Sciatic nerve (tissue), 2 donors: ENCODE results near the gene PGM5. TPM values are rescaled to one million over a fixed set of nuclear protein-coding genes. Genes with fewer than 3 reads are reported as not detected.

Experiments
- ATAC-seq: fragments of 200-7000 bp; cut with Tn5 transposase; one replicate; pipeline ENCODE4 v1.9.1; 2020; ENCODE audit warnings: mild to moderate bottlenecking, moderate library complexity
- DNase-seq: peaks from one replicate; pipeline ENCODE4 v3.0.0-alpha.2; 2020; ENCODE audit warnings: low spot score
- intact Hi-C: fragments of 100-400 bp; cut with DNase I; formaldehyde crosslinking; loops from one replicate; pipeline ENCODE4 v1.14.2; 2022
- total RNA-seq: library from RNA; stranded (reverse); fragmentation: NEBNext Ultra II Directional; extraction: Animal tissue kit (Norgen Biotek cat#: 25700); gene quantifications from one replicate; pipeline ENCODE4 v1.2.1, GENCODE V29; 2021
- donor health status: DM: no; HTN: no; CAD: no.
- donor health status: DM: no; HTN: no; CAD: no.

PGM5 gene
- total RNA-seq, 1 donor from 2014 or later, result 28.4 TPM

DNA sequence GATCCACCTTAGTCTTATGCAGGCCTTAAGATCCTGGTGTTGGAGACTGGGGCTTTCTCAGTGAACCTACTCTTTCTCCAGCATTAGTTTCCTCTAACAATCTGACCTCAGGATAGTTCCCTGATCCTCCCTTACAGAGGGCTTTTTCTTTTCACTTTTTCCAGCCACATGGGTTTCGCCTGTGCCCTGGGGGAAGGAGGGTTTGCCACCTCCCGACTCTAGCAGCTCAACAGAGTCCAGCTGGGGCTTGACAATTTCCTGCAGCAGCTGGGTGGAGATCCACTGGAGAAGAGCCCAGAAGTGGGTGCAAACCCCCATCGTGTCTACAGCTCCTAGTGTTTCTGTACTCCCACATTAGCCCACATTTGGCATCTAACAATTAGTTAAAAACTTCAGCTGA is 191.8 kb downstream of the PGM5 start:
- ATAC-seq (no peak), DNase-seq (no peak)
- intact Hi-C loops, result no loop called here

DNA sequence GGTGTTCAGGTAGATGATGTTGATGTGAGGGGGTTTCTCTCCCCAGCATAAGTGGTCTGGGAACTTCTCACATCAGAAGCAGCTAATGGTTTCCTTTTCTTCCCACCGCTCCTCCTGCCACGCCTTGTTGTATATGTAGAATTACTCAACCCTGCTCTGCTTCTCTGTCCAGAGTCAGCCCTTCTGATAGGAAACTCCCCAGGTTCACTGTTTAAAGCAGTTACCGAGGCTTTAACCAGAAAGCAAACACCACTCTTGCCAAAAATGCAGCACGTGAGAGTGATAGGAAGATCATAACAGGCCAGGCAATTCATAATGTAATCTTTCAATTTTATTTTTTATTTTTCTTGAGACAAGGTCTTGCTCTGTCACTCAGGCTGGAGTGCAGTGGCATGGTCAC is 194.8 kb downstream of the PGM5 start:
- DNase-seq (no peak), ATAC-seq (no peak)
- intact Hi-C loops, result no loop called here

DNA sequence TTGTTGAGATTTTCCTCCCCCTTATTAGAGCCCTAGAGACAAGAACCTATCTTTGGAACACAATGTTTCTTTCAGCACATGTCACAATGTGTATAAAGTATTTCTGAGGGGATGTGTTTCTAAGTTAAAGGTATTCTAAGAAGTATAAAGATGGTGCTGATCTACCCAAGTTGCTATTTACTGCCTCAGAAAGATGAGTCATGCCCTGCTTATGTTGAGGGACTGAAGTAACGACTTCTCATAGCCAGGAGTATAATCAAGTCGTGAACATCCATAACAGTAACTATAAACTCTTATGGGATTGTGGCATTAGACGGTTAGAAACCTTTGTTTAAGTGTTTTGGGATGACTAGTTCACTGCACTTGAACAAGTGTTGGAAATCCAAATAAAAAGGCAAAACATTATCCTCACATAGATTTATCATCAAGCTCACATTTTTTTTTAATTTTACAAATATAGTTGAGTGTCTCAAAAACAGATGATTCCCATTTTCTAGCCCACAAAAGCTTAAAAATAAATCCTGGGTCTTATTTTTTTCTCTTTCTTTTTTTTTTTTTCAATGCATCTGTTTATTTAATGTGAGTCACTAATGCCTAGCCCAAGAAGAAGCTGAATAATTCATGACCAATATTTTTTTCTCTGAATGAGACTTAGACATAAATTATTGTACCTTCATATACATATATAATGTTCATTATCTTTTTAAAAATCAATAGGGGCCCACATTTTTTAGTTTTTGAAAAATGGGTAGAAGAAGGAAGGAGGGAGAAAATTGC is 196.5 kb downstream of the PGM5 start:
- DNase-seq, result no peak
- intact Hi-C loops, result no loop called here
- ATAC-seq, result no peak

DNA sequence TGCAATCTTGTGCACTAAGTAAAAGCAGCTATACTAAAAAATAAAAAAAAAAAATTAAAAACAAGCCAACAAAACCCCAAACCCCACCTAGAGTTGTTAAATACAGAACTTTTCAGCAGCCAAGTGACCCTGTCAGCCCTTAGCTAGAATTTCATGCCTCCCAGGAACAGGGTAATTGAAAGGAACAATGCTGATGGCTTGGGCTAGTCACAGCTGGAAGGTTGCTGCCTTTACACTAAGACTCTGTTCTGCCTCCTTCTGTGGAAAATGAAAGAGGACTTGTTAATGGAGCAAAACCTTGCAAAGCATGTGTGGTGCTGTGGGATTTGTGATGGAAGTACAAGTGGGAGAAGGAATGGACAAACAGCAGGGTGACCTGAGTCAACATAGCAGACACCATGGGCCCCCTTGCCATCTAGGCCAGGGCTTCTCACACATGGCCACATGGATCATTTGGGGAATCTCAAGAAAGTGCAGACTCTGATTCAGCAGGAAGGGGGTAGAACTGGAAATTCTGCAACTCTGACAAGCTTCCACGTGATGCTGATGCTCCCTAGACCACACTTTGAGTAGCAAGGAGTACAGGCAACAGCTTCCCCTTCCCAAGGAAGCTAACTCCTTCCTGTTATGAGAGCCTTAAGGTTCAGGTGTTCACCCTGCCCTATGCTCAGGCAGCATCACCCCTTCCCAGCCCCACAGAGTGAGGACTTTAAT is 199.2 kb downstream of the PGM5 start:
- ATAC-seq (no peak), DNase-seq (no peak)
- intact Hi-C loops, result no loop called here

DNA sequence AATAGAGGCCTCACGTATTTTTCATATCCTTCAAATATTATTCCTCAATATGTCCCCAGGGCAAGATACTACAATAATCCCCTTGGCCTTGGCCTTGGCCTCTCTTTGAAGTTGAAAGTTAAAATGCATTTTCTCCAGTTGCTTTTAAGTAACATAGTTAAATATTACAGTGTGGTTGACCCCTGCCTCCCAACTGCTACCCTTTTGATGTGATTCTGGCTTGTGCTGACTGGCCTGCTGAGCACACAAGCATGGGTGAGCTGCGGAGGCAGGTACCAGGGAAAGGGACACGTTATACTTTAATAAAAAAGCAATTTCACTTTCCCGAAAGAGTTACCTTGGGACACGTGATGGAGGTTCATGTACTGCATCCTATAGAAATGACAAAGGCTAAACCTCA is 202.1 kb downstream of the PGM5 start:
- no peak for DNase-seq
- intact Hi-C loops, result no loop called here
- no peak for ATAC-seq

DNA sequence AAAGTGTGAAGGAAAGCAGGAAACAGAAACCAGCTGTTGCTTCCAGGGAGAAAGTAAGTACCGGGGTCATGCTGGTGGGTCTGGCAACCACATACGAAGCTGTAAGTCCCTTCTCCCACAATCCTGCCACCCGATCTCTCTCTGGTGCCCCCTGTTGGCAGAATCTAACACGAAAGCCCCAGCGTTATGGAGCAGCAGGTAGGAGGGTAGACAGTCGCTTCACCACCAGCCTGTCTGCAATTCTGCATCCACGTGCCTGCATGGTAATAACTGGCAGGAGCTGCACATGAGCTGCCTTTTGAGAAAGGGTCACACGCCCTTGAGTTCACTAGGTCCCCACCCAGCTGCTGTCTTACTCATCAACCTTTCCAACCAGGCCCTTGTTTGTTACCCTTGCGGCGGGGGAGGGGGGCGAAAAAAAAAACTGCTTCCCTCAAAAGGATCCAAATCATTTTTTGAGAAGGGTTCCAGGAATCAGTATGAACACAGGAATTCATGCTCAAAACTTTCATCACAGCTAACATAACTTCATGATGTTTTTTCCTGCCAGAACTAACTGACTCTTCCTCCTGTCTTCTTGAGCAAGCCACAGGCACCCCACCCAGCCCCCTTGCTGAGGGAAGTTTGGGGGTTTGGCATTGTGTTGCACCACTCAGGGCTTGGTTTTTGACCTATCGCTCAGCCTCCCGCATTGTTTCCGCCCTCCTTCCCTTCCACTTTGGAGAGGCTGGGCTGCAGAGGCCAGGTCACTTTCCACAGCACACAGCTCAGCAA is 203.8 kb downstream of the PGM5 start:
- peak; percentile 65 for ATAC-seq
- intact Hi-C loops, result no loop called here
- no peak for DNase-seq

DNA sequence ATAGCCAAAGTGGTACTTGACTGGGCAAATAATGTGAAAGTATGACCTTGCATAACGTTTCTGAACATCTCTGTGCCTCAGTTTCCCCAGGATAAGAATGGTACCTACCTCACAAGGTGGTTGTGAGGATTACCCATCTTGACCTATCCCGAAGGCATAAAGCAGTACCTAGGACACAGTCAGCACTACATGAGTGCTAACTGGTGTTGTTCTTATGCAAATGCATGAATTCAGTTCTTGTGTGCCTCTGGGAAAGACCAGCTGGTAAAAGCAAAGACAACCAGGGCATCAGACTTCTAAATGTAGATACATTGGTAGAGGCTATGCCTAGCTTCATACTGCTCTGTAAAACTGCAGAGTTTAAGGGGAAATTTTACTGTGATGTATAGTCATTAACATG is 206.1 kb downstream of the PGM5 start:
- intact Hi-C loops, result no loop called here
- no peak for DNase-seq

DNA sequence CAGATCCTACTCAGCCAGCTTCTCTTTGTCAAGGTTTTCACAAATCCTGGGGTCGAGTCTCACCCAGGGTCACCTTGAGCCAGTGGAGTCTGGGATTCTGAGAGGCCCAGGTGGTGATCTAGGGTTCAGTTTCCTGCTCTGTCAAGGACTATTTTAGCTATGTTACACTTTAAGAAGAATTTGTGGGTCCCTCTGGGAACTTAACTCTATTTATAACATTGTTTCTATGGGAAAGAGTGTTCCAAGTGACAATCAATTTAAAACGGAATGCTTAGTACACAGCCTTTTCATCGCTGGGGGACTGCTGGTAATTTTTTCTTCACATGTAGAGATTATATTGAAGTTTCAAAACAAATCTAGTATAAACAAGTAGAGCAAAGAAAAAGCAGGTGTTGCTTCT is 211.2 kb downstream of the PGM5 start:
- intact Hi-C loops, result no loop called here
- DNase-seq (no peak), ATAC-seq (no peak)

More for the DNA sequence above, 206.1 kb downstream of the PGM5 start:
- no peak for ATAC-seq

DNA sequence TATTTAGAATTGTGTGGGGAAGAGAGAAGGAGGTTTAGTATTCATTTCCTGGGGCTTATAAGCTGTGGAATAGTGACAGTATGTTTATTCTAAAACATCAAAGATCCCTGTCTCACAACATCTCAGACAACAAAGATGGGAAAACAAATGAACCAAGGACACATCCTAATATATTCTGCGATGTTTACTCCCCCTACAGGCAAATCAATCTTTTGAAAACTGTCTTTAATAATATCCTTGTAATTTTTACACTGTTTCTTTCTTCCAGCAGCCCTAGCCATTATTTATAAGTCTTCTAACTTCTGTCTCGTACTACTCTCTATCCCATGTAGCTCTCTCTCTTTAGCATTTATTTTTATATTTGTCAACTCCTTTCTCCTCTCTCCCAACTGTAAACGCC is 217.7 kb downstream of the PGM5 start:
- ATAC-seq (no peak), DNase-seq (no peak)
- intact Hi-C loops, result no loop called here

DNA sequence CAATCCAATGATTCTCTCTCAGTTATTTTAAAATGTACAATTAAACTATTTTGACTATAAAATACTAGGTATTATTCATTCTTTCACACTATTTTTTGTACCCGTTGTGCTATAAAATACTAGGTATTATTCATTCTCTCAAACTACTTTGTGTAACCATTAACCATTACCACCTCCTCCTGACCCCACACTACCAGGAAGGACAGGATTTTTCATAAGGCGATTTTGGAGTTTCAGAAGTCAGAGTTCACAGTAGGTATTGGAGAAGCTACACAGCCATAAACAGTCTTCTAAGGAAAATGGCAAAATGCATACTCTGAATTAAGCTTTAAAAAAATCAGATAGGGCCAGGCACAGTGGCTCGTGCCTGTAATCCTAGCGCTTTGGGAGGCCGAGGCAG is 219.4 kb downstream of the PGM5 start:
- intact Hi-C loops, result no loop called here
- DNase-seq (no peak), ATAC-seq (no peak)

DNA sequence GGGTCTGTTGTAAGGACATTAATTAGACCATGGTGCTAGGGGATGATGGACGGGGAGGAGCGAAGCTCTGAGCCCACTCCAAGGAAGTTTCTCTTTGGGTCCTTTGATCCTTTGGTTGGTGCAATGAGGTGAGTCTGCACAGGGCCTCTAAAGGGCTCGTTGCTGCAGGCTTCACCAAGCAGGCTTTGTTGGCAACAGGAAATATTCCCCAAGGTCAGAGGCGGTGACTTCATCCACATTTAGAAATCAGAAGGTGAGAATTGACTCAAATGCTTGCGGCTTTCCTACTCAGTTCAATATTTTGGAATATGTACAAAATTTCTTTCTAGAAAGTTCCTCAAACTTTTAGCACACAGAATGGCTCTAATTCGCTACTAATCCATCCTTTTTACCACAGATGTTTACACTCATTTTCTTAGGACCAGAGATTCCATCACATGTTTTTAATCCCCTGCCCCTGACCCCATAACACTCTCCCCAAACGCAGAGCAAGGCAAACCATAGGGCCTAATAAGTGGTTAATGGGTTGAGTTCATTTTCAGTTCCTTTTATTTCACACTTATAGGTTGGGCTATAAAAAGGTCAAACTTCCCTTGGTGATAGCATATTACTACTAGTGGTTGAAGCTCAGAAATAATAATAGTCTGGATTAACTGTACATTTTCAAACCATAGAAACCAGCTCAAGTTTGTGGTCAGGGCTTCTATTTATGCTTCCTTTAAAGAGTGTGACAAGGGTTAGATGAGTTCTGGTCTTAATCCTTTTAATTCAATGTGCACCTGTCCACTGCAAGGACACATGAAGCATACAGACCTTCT is 221.6 kb downstream of the PGM5 start:
- ATAC-seq (no peak), DNase-seq (no peak)
- intact Hi-C loops, result no loop called here

Other genes with a start within 250 kb of the PGM5 start
- gene ZNG1C, start 114.6 kb upstream of the PGM5 start, total RNA-seq, result 28.1 TPM
- gene FOXD4L3, start 53.7 kb upstream of the PGM5 start, total RNA-seq, result not detected
- not detected for gene TMEM252, start 184.3 kb downstream of the PGM5 start, total RNA-seq